Measurements from ENCODE around the gene ERP44. TPM values are rescaled to one million over a fixed set of nuclear protein-coding genes. Genes with fewer than 3 reads are reported as not detected.
"Not testable (repeated sequence)": the region's sequence is repeated elsewhere in the genome, so short reads cannot be mapped to it uniquely, and the experiment has no call there.

The ERP44 gene
- polyA plus RNA-seq, 1 donor (not counting 4 experiments of a cell fraction or from before 2014, with no cell fraction given) = 17.6 TPM

GRCh38 chr9:100070104-100071041 lies 28.4 kb downstream of the ERP44 start:
- Histone ChIP-seq H3K4me2 (ENCODE audit: control insufficient read depth, extremely low read depth, insufficient read depth, low read depth, low read length) (no peak overlapping the region), H3K9me1 (ENCODE audit: control insufficient read depth, extremely low read depth, insufficient read depth, low read length) (no peaks in the 10 kb centered on the region), H3K4me3 (ENCODE audit: control insufficient read depth in 2 of 3, extremely low read depth in 1 of 3, insufficient read depth in 2 of 3, low read depth in 1 of 3, low read length in 3 of 3) (no peak overlapping the region), H3K79me2 (ENCODE audit: control insufficient read depth, insufficient read depth, low read length) (peaks cover 29% of the 10 kb centered on the region), H3K36me3 (ENCODE audit: control insufficient read depth in 2 of 2, extremely low read depth in 1 of 2, insufficient read depth in 2 of 2, low read length in 2 of 2) (no peaks in the 10 kb centered on the region), H4K20me1 (ENCODE audit: control insufficient read depth, extremely low read depth, insufficient read depth, low read length) (peaks cover 8% of the 10 kb centered on the region), H3K27me3 (ENCODE audit: control insufficient read depth, extremely low read depth, insufficient read depth, low read length) (no peaks in the 10 kb centered on the region), H3K4me1 (ENCODE audit: control insufficient read depth, extremely low read depth, insufficient read depth, low read length) (peaks cover 13% of the 10 kb centered on the region), H3K9ac (ENCODE audit: control insufficient read depth, extremely low read depth, insufficient read depth, low read length) (no peak overlapping the region), H3K27ac (ENCODE audit: control insufficient read depth, insufficient read depth, low read length) (no peak overlapping the region), H3K9me3 (ENCODE audit: control insufficient read depth, low read depth, low read length) (no peaks in the 10 kb centered on the region), H2AFZ (ENCODE audit: control insufficient read depth, low read length) (no peak overlapping the region)
- dilution Hi-C loops (cut with MboI; ENCODE audit: extremely low pct_ligation_motif_present, low sequenced_read_pairs) = no loop called here
- DNase-seq (ENCODE audit: low read depth, low spot score) (no peak), FAIRE-seq (no peak)
- no peak for TF ChIP-seq CTCF (optimal IDR thresholded peaks at IDR 0.05 in 1 of 3, IDR thresholded peaks at IDR 0.05 in 1 of 3, conservative IDR thresholded peaks at IDR 0.05 in 1 of 3; ENCODE audit: extremely low read depth in 1 of 3, insufficient read depth in 2 of 3, low read length in 3 of 3)
- TF ChIP-seq EZH2 (IDR thresholded peaks at IDR 0.05; ENCODE audit: low read length) = no peak

GRCh38 chr9:100069068-100069467 lies 29.7 kb downstream of the ERP44 start:
- H3K4me3 ChIP-seq (ENCODE audit: control insufficient read depth in 2 of 3, extremely low read depth in 1 of 3, insufficient read depth in 2 of 3, low read depth in 1 of 3, low read length in 3 of 3); H2AFZ ChIP-seq (ENCODE audit: control insufficient read depth, low read length); H3K27ac ChIP-seq (ENCODE audit: control insufficient read depth, insufficient read depth, low read length); H3K27me3 ChIP-seq (ENCODE audit: control insufficient read depth, extremely low read depth, insufficient read depth, low read length); H4K20me1 ChIP-seq (ENCODE audit: control insufficient read depth, extremely low read depth, insufficient read depth, low read length); H3K9me1 ChIP-seq (ENCODE audit: control insufficient read depth, extremely low read depth, insufficient read depth, low read length); DNase-seq (ENCODE audit: low read depth, low spot score); H3K4me2 ChIP-seq (ENCODE audit: control insufficient read depth, extremely low read depth, insufficient read depth, low read depth, low read length); H3K9me3 ChIP-seq (ENCODE audit: control insufficient read depth, low read depth, low read length); H3K36me3 ChIP-seq (ENCODE audit: control insufficient read depth in 2 of 2, extremely low read depth in 1 of 2, insufficient read depth in 2 of 2, low read length in 2 of 2); dilution Hi-C loops (cut with MboI; ENCODE audit: extremely low pct_ligation_motif_present, low sequenced_read_pairs); H3K9ac ChIP-seq (ENCODE audit: control insufficient read depth, extremely low read depth, insufficient read depth, low read length); FAIRE-seq: not testable (repeated sequence)
- Histone ChIP-seq H3K79me2 (ENCODE audit: control insufficient read depth, insufficient read depth, low read length) (peaks cover 25% of the 10 kb centered on the region), H3K4me1 (ENCODE audit: control insufficient read depth, extremely low read depth, insufficient read depth, low read length) (peaks cover 22% of the 10 kb centered on the region)

GRCh38 chr9:100067990-100068389 lies 30.8 kb downstream of the ERP44 start:
- FAIRE-seq; H3K4me3 ChIP-seq (ENCODE audit: control insufficient read depth in 2 of 3, extremely low read depth in 1 of 3, insufficient read depth in 2 of 3, low read depth in 1 of 3, low read length in 3 of 3); H4K20me1 ChIP-seq (ENCODE audit: control insufficient read depth, extremely low read depth, insufficient read depth, low read length); H3K9me3 ChIP-seq (ENCODE audit: control insufficient read depth, low read depth, low read length); H3K9ac ChIP-seq (ENCODE audit: control insufficient read depth, extremely low read depth, insufficient read depth, low read length); H3K4me2 ChIP-seq (ENCODE audit: control insufficient read depth, extremely low read depth, insufficient read depth, low read depth, low read length); DNase-seq (ENCODE audit: low read depth, low spot score); H3K27me3 ChIP-seq (ENCODE audit: control insufficient read depth, extremely low read depth, insufficient read depth, low read length); H3K9me1 ChIP-seq (ENCODE audit: control insufficient read depth, extremely low read depth, insufficient read depth, low read length); dilution Hi-C loops (cut with MboI; ENCODE audit: extremely low pct_ligation_motif_present, low sequenced_read_pairs); H3K36me3 ChIP-seq (ENCODE audit: control insufficient read depth in 2 of 2, extremely low read depth in 1 of 2, insufficient read depth in 2 of 2, low read length in 2 of 2); H2AFZ ChIP-seq (ENCODE audit: control insufficient read depth, low read length); H3K27ac ChIP-seq (ENCODE audit: control insufficient read depth, insufficient read depth, low read length): not testable (repeated sequence)
- Histone ChIP-seq H3K4me1 (ENCODE audit: control insufficient read depth, extremely low read depth, insufficient read depth, low read length) (peaks cover 22% of the 10 kb centered on the region), H3K79me2 (ENCODE audit: control insufficient read depth, insufficient read depth, low read length) (peaks cover 29% of the 10 kb centered on the region)
